ENCODE results near the gene CCL20. TPM values are rescaled to one million over a fixed set of nuclear protein-coding genes. Genes with fewer than 3 reads are reported as not detected.

Gene CCL20
- total RNA-seq, 1 experiment from 2014 or later, result 3.5 TPM

- ChIA-PET POLR2A (no interaction called here), CTCF (no interaction called here)
- Histone ChIP-seq H3K4me3 (ENCODE audit: low read depth, low read length) (no peak overlapping the region), H3K27me3 (replicated peaks; ENCODE audit: control insufficient read depth, insufficient read depth, low read length) (no peaks in the 10 kb centered on the region), H3K36me3 (ENCODE audit: control insufficient read depth, insufficient read depth, low read length) (no peaks in the 10 kb centered on the region), H3K4me1 (peaks cover 9% of the 10 kb centered on the region; the same call in 1 of the 2 replicates), H3K9me3 (no peaks in the 10 kb centered on the region)
- Mint-ChIP-seq H3K27me3 (ENCODE audit: insufficient read depth, unreplicated experiment) (no peaks in the 10 kb centered on the region), H3K4me1 (ENCODE audit: low read depth, unreplicated experiment) (peaks cover 37% of the 10 kb centered on the region), H3K27ac (ENCODE audit: unreplicated experiment) (no peak overlapping the region), H3K36me3 (ENCODE audit: insufficient read depth, unreplicated experiment) (no peaks in the 10 kb centered on the region), H3K9me3 (ENCODE audit: unreplicated experiment) (peaks cover 25% of the 10 kb centered on the region), H3K4me3 (ENCODE audit: unreplicated experiment) (no peak overlapping the region)
- intact Hi-C loops (cut with micrococcal nuclease; ENCODE audit: unreplicated experiment), result no loop called here
- no TSS peak for BruUV-seq (replicated peaks)
- no peak for TF ChIP-seq CTCF (IDR thresholded peaks at IDR 0.05; ENCODE audit: insufficient read depth in 1 of 2, low read depth in 1 of 2, low read length in 1 of 2, severe bottlenecking in 1 of 2, unreplicated experiment in 1 of 2)
- no peak for DNase-seq
These were observed 10.3 kb downstream of the CCL20 start for GRCh38 chr2:227823922-227824321.

- Mint-ChIP-seq H3K4me1 (ENCODE audit: low read depth, unreplicated experiment) (peaks cover 37% of the 10 kb centered on the region), H3K9me3 (ENCODE audit: unreplicated experiment) (peaks cover 25% of the 10 kb centered on the region), H3K4me3 (ENCODE audit: unreplicated experiment) (no peak overlapping the region), H3K27ac (ENCODE audit: unreplicated experiment) (no peak overlapping the region), H3K27me3 (ENCODE audit: insufficient read depth, unreplicated experiment) (no peaks in the 10 kb centered on the region), H3K36me3 (ENCODE audit: insufficient read depth, unreplicated experiment) (no peaks in the 10 kb centered on the region)
- no peak for TF ChIP-seq CTCF (IDR thresholded peaks at IDR 0.05; ENCODE audit: insufficient read depth in 1 of 2, low read depth in 1 of 2, low read length in 1 of 2, severe bottlenecking in 1 of 2, unreplicated experiment in 1 of 2)
- ChIA-PET POLR2A (no interaction called here), CTCF (no interaction called here)
- intact Hi-C loops (cut with micrococcal nuclease; ENCODE audit: unreplicated experiment), result no loop called here
- Histone ChIP-seq H3K9me3 (no peaks in the 10 kb centered on the region), H3K27me3 (replicated peaks; ENCODE audit: control insufficient read depth, insufficient read depth, low read length) (no peaks in the 10 kb centered on the region), H3K36me3 (ENCODE audit: control insufficient read depth, insufficient read depth, low read length) (no peaks in the 10 kb centered on the region), H3K4me1 (peaks cover 9% of the 10 kb centered on the region; the same call in 1 of the 2 replicates), H3K4me3 (ENCODE audit: low read depth, low read length) (no peak overlapping the region)
- no TSS peak for BruUV-seq (replicated peaks)
- no peak for DNase-seq
These were observed 11.1 kb downstream of the CCL20 start for GRCh38 chr2:227824711-227825110.

GRCh38 chr2:227826019-227826521, 12.4 kb downstream of the CCL20 start:
- H3K27ac Mint-ChIP-seq (ENCODE audit: unreplicated experiment), result no peak overlapping the region
- Histone ChIP-seq H3K4me1 (peaks cover 7% of the 10 kb centered on the region; the same call in 1 of the 2 replicates), H3K9me3 (no peaks in the 10 kb centered on the region), H3K4me3 (ENCODE audit: low read depth, low read length) (no peak overlapping the region), H3K27me3 (replicated peaks; ENCODE audit: control insufficient read depth, insufficient read depth, low read length) (no peaks in the 10 kb centered on the region), H3K36me3 (ENCODE audit: control insufficient read depth, insufficient read depth, low read length) (no peaks in the 10 kb centered on the region)
- BruUV-seq (replicated peaks), result no TSS peak
- intact Hi-C loops (cut with micrococcal nuclease; ENCODE audit: unreplicated experiment), result no loop called here
- peaks cover 16% of the 10 kb centered on the region for H3K9me3 Mint-ChIP-seq (ENCODE audit: unreplicated experiment)
- H3K36me3 Mint-ChIP-seq (ENCODE audit: insufficient read depth, unreplicated experiment), result no peaks in the 10 kb centered on the region
- H3K4me1 Mint-ChIP-seq (ENCODE audit: low read depth, unreplicated experiment), result peaks cover 29% of the 10 kb centered on the region
- no peak for TF ChIP-seq CTCF (IDR thresholded peaks at IDR 0.05; ENCODE audit: insufficient read depth in 1 of 2, low read depth in 1 of 2, low read length in 1 of 2, severe bottlenecking in 1 of 2, unreplicated experiment in 1 of 2)
- DNase-seq, result no peak
- ChIA-PET CTCF (no interaction called here), POLR2A (no interaction called here)
- H3K4me3 Mint-ChIP-seq (ENCODE audit: unreplicated experiment), result no peak overlapping the region
- H3K27me3 Mint-ChIP-seq (ENCODE audit: insufficient read depth, unreplicated experiment), result no peaks in the 10 kb centered on the region

All from Caco-2 (cell line).